Activated CD4-positive, alpha-beta memory T cell treated with anti-CD3 and anti-CD28 coated beads, Interleukin-2, amount 10 ng/mL, durations not matched to agents 7 days and 5 days (primary cell): ENCODE results near the gene GRAMD1C. TPM values are rescaled to one million over a fixed set of nuclear protein-coding genes. Genes with fewer than 3 reads are reported as not detected.

Source experiments
- CTCF ChIA-PET: fragments of 350-600 bp; sonication (Branson Sonifier 250); formaldehyde crosslinking; loops from one replicate; lab custom pipeline; 2021; ENCODE audit warnings: antibody characterized with exemption, inconsistent platforms; lab: Charles Lee
- POLR2A ChIA-PET: fragments of 350-600 bp; sonication (Branson Sonifier 250); formaldehyde crosslinking; loops from one replicate; lab custom pipeline; 2021; ENCODE audit warnings: antibody characterized with exemption; lab: Charles Lee
- DNase-seq: peaks from one replicate; pipeline ENCODE4 v3.0.0-alpha.2; 2020
- H3K27ac Mint-ChIP-seq: one replicate; pipeline ENCODE4 v1.8.0; 2021; ENCODE audit warnings: mild to moderate bottlenecking, mixed read lengths
- H3K27me3 Mint-ChIP-seq: one replicate; pipeline ENCODE4 v1.8.0; 2021; ENCODE audit warnings: mixed read lengths
- H3K36me3 Mint-ChIP-seq: one replicate; pipeline ENCODE4 v1.8.0; 2021; ENCODE audit warnings: low read depth, mixed read lengths
- H3K4me1 Mint-ChIP-seq: one replicate; pipeline ENCODE4 v1.8.0; 2021; ENCODE audit warnings: mixed read lengths
- H3K4me3 Mint-ChIP-seq: one replicate; pipeline ENCODE4 v1.8.0; 2021; ENCODE audit warnings: mild to moderate bottlenecking, mixed read lengths
- H3K9me3 Mint-ChIP-seq: one replicate; pipeline ENCODE4 v1.8.0; 2021; ENCODE audit warnings: mixed read lengths
- total RNA-seq, 2 experiments: library from RNA; stranded (reverse); gene quantifications; one replicate each; pipeline ENCODE4 v1.2.3, GENCODE V29; 2021

GRAMD1C gene
- total RNA-seq, 2 experiments from 2014 or later = 0.48 to 0.91 TPM

- peaks cover 3% of the 10 kb centered on the region for H3K27me3 Mint-ChIP-seq
- H3K4me1 Mint-ChIP-seq = no peaks in the 10 kb centered on the region
- no peaks in the 10 kb centered on the region for H3K36me3 Mint-ChIP-seq
- no peak overlapping the region for H3K4me3 Mint-ChIP-seq
- ChIA-PET CTCF (no interaction called here), POLR2A (no interaction called here)
- DNase-seq = no peak
- no peaks in the 10 kb centered on the region for H3K9me3 Mint-ChIP-seq
- H3K27ac Mint-ChIP-seq = no peak overlapping the region
Measured at GRCh38 chr3:113873814-113874526, 35.4 kb downstream of the GRAMD1C start.

DNA sequence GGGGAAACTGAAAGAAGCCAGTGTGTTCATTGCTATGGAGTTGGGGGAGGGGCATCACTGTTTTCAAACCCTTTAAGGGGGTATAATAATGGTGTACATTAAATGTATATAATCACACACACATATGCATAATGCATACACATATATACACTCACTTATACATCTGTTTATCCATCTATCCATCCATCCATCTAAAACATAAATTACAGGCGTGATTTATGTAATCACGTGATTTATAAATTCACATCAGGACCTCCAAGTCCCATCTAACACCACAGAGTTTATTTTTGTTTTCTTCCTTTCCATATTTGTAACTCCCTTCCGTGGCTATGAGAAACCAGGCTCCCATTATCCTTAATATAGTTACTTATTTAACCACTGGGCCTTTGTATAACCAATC is 39.8 kb downstream of the GRAMD1C start:
- Mint-ChIP-seq H3K27me3 (no peaks in the 10 kb centered on the region), H3K9me3 (no peaks in the 10 kb centered on the region)
- no peak for DNase-seq

GRCh38 chr3:113885050-113885449 is 46.5 kb downstream of the GRAMD1C start:
- H3K4me3 Mint-ChIP-seq = no peak overlapping the region
- H3K4me1 Mint-ChIP-seq = no peaks in the 10 kb centered on the region
- DNase-seq = no peak
- H3K36me3 Mint-ChIP-seq = no peaks in the 10 kb centered on the region
- H3K27ac Mint-ChIP-seq = no peak overlapping the region
- H3K9me3 Mint-ChIP-seq = no peaks in the 10 kb centered on the region
- H3K27me3 Mint-ChIP-seq = no peaks in the 10 kb centered on the region
- ChIA-PET POLR2A (no interaction called here), CTCF (no interaction called here)

More for the DNA sequence above, 39.8 kb downstream of the GRAMD1C start:
- ChIA-PET POLR2A (no interaction called here), CTCF (no interaction called here)
- Mint-ChIP-seq H3K4me3 (no peak overlapping the region), H3K27ac (no peak overlapping the region), H3K36me3 (no peaks in the 10 kb centered on the region), H3K4me1 (no peaks in the 10 kb centered on the region)

- CTCF ChIA-PET = no interaction called here
- no peak overlapping the region for H3K27ac Mint-ChIP-seq
- H3K36me3 Mint-ChIP-seq = no peaks in the 10 kb centered on the region
- no peaks in the 10 kb centered on the region for H3K9me3 Mint-ChIP-seq
- no peaks in the 10 kb centered on the region for H3K4me1 Mint-ChIP-seq
- no peak overlapping the region for H3K4me3 Mint-ChIP-seq
- H3K27me3 Mint-ChIP-seq = no peaks in the 10 kb centered on the region
- POLR2A ChIA-PET = no interaction called here
- DNase-seq = no peak
Measured at GRCh38 chr3:113890256-113890900, 51.8 kb downstream of the GRAMD1C start.

DNA sequence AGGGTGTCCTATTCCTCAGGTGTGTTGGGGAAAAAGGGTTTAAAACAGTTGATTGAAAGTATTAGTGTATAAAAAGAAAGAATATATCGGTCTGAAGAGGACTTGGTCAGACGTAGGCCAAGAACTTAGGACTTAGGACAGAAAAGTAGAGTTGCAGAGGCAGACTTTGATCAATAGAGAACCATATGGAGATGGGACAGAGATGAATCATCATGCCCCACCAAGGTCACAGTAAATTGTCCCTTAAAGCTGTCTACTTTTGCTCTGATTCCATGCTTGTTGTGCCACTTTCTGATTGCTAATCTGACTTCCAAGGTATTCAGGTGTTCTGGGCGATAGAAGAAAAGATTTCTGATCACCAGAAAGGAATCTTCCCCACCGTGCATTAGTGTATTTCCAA is 56.3 kb downstream of the GRAMD1C start:
- H3K9me3 Mint-ChIP-seq = no peaks in the 10 kb centered on the region
- H3K36me3 Mint-ChIP-seq = no peaks in the 10 kb centered on the region
- H3K27me3 Mint-ChIP-seq = no peaks in the 10 kb centered on the region
- ChIA-PET CTCF (interaction anchor here (1.0 to 1.9 kb wide), 2 partner anchors 15 to 18 kb away, joined by 4 read pairs; no protein-coding TSS in a partner anchor), POLR2A (no interaction called here)
- H3K4me3 Mint-ChIP-seq = no peak overlapping the region
- peaks cover 6% of the 10 kb centered on the region for H3K4me1 Mint-ChIP-seq
- no peak overlapping the region for H3K27ac Mint-ChIP-seq
- DNase-seq = no peak

DNA sequence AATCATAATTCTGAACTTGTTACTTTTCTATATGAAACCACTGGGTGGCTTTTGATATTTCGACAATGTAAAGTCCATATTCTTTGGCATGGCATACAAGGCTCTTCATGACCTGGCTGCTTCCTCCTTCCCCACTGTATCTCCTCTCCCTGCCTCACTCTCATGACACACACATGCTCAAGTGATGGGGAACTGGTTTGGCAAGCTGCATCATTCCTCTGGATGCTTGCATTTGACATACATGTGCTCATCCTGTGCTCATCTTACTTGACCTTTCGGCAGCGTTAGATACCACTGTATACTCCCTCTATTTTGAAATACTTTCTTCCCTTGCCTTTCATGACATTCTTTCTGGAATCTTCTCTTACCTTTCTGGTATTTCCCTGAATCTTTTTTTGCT is 57.4 kb downstream of the GRAMD1C start:
- Mint-ChIP-seq H3K4me3 (no peak overlapping the region), H3K27me3 (no peaks in the 10 kb centered on the region), H3K9me3 (no peaks in the 10 kb centered on the region), H3K4me1 (peaks cover 6% of the 10 kb centered on the region), H3K36me3 (no peaks in the 10 kb centered on the region), H3K27ac (no peak overlapping the region)
- ChIA-PET POLR2A (no interaction called here), CTCF (interaction anchor here (1.9 kb wide), 1 partner anchor 17 kb away, joined by 4 read pairs; no protein-coding TSS in a partner anchor)
- DNase-seq = no peak

- CTCF ChIA-PET = interaction anchor here (1.1 kb wide), 2 partner anchors 53 to 58 kb away, joined by 3 read pairs; partner anchors contain the start of gene GRAMD1C
- H3K27me3 Mint-ChIP-seq = peaks cover 2% of the 10 kb centered on the region
- H3K27ac Mint-ChIP-seq = no peak overlapping the region
- no peaks in the 10 kb centered on the region for H3K36me3 Mint-ChIP-seq
- peaks cover 6% of the 10 kb centered on the region for H3K4me1 Mint-ChIP-seq
- POLR2A ChIA-PET = no interaction called here
- no peak for DNase-seq
- no peak overlapping the region for H3K4me3 Mint-ChIP-seq
- H3K9me3 Mint-ChIP-seq = no peaks in the 10 kb centered on the region
Measured at GRCh38 chr3:113896930-113897329, 58.3 kb downstream of the GRAMD1C start.

GRCh38 chr3:113897373-113897777 is 58.8 kb downstream of the GRAMD1C start:
- no peak for DNase-seq
- H3K36me3 Mint-ChIP-seq = no peaks in the 10 kb centered on the region
- ChIA-PET POLR2A (no interaction called here), CTCF (interaction anchor here (1.1 kb wide), 2 partner anchors 53 to 59 kb away, joined by 3 read pairs; partner anchors contain the start of gene GRAMD1C)
- peaks cover 2% of the 10 kb centered on the region for H3K27me3 Mint-ChIP-seq
- H3K4me1 Mint-ChIP-seq = peaks cover 6% of the 10 kb centered on the region
- H3K9me3 Mint-ChIP-seq = no peaks in the 10 kb centered on the region
- H3K4me3 Mint-ChIP-seq = no peak overlapping the region
- no peak overlapping the region for H3K27ac Mint-ChIP-seq

GRCh38 chr3:113898892-113899291 is 60.3 kb downstream of the GRAMD1C start:
- no peak overlapping the region for H3K4me3 Mint-ChIP-seq
- H3K9me3 Mint-ChIP-seq = no peaks in the 10 kb centered on the region
- peaks cover 6% of the 10 kb centered on the region for H3K4me1 Mint-ChIP-seq
- CTCF ChIA-PET = no interaction called here
- H3K27ac Mint-ChIP-seq = no peak overlapping the region
- no peaks in the 10 kb centered on the region for H3K36me3 Mint-ChIP-seq
- POLR2A ChIA-PET = no interaction called here
- H3K27me3 Mint-ChIP-seq = peaks cover 2% of the 10 kb centered on the region
- DNase-seq = no peak

- ChIA-PET CTCF (interaction anchor here (0.6 to 3.4 kb wide), 4 partner anchors 19 to 170 kb away, joined by 3 to 12 read pairs (median 8); partner anchors contain the start of gene GRAMD1C), POLR2A (no interaction called here)
- Mint-ChIP-seq H3K27me3 (peaks cover 1% of the 10 kb centered on the region), H3K9me3 (no peaks in the 10 kb centered on the region), H3K4me1 (no peaks in the 10 kb centered on the region), H3K27ac (no peak overlapping the region), H3K4me3 (no peak overlapping the region), H3K36me3 (no peaks in the 10 kb centered on the region)
- DNase-seq = no peak
Measured at GRCh38 chr3:113906568-113907140, 68.1 kb downstream of the GRAMD1C start.

GRCh38 chr3:113908133-113908532 is 69.5 kb downstream of the GRAMD1C start:
- POLR2A ChIA-PET = no interaction called here
- CTCF ChIA-PET = interaction anchor here (1.5 to 3.4 kb wide), 3 partner anchors 63 to 172 kb away, joined by 5 to 12 read pairs (median 8); no protein-coding TSS in a partner anchor
- H3K4me3 Mint-ChIP-seq = no peak overlapping the region
- no peak for DNase-seq
- no peak overlapping the region for H3K27ac Mint-ChIP-seq
- peaks cover 8% of the 10 kb centered on the region for H3K4me1 Mint-ChIP-seq
- no peaks in the 10 kb centered on the region for H3K36me3 Mint-ChIP-seq
- no peaks in the 10 kb centered on the region for H3K9me3 Mint-ChIP-seq
- H3K27me3 Mint-ChIP-seq = no peaks in the 10 kb centered on the region

GRCh38 chr3:113910966-113911365 is 72.4 kb downstream of the GRAMD1C start:
- no peak for DNase-seq
- CTCF ChIA-PET = interaction anchor here (1.1 to 1.5 kb wide), 3 partner anchors 11 to 66 kb away, joined by 3 to 5 read pairs (median 4); no protein-coding TSS in a partner anchor
- no peaks in the 10 kb centered on the region for H3K27me3 Mint-ChIP-seq
- POLR2A ChIA-PET = no interaction called here
- H3K9me3 Mint-ChIP-seq = no peaks in the 10 kb centered on the region
- H3K4me1 Mint-ChIP-seq = peaks cover 8% of the 10 kb centered on the region
- no peak overlapping the region for H3K4me3 Mint-ChIP-seq
- H3K27ac Mint-ChIP-seq = no peak overlapping the region
- no peaks in the 10 kb centered on the region for H3K36me3 Mint-ChIP-seq
